SJCRH30 (cell line): ENCODE measurements around the gene ZNF74. TPM values are rescaled to one million over a fixed set of nuclear protein-coding genes. Genes with fewer than 3 reads are reported as not detected.
"Not testable (repeated sequence)": the region's sequence is repeated elsewhere in the genome, so short reads cannot be mapped to it uniquely, and the experiment has no call there.

Experiments used
- DNase-seq, 2 experiments: peaks; one replicate each; pipeline ENCODE4 v3.0.0-alpha.2; 2015 to 2020
- H3K27ac ChIP-seq: fragments of 250-450 bp; sonication (Bioruptor Pico); 2 replicates; pipeline ENCODE4 v1.5.1; 2020; ENCODE audit warnings: mild to moderate bottlenecking, moderate library complexity
- H3K27me3 ChIP-seq: fragments of 250-450 bp; sonication (Bioruptor Pico); 2 replicates; pipeline ENCODE4 v1.5.1; 2020; ENCODE audit warnings: mild to moderate bottlenecking, moderate library complexity
- H3K36me3 ChIP-seq: fragments of 250-450 bp; sonication (Bioruptor Pico); 2 replicates; pipeline ENCODE4 v1.5.1; 2020; ENCODE audit warnings: mild to moderate bottlenecking, moderate library complexity
- H3K4me1 ChIP-seq: fragments of 250-450 bp; sonication (Bioruptor Pico); 2 replicates; pipeline ENCODE4 v1.5.1; 2020; ENCODE audit warnings: mild to moderate bottlenecking, moderate library complexity
- H3K4me3 ChIP-seq: fragments of 250-450 bp; sonication (Bioruptor Pico); 2 replicates; pipeline ENCODE4 v1.5.1; 2020; ENCODE audit warnings: mild to moderate bottlenecking, moderate library complexity
- H3K9me3 ChIP-seq: fragments of 250-450 bp; sonication (Bioruptor Pico); replicated peaks from 2 replicates; pipeline ENCODE4 v1.5.1; 2020; ENCODE audit warnings: mild to moderate bottlenecking, moderate library complexity
- total RNA-seq: library from RNA; depleted of rRNA; stranded (reverse); fragments of >200 nt; shearing (Covaris generic); gene quantifications from 2 replicates; pipeline ENCODE4 v1.2.3, GENCODE V29; 2014

ZNF74 gene
- total RNA-seq, 1 experiment from 2014 or later, result 22.7 TPM

DNA sequence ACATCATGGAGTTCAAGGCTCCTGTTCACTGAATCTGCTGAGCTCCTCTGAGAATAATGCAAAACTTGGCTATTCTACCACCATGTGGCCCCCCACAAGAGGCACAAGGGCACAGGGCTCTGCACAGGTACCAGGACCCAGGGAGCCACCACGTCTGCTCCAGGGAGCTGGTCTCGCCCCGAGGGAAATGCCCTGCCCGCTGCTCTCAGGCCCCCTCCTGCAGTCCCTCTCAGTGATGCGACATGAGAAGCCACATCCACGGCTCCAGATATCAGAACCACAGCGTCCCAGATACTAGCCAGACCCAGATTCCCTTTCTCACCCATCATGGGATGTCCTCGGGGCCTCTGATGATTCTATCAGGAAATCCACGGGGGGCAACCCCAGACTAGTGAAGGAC is 27.1 kb upstream of the ZNF74 start:
- not testable (repeated sequence) for H3K36me3 ChIP-seq, H3K4me3 ChIP-seq, H3K27me3 ChIP-seq, H3K27ac ChIP-seq, DNase-seq, H3K4me1 ChIP-seq, H3K9me3 ChIP-seq

- DNase-seq, H3K36me3 ChIP-seq, H3K4me1 ChIP-seq: not testable (repeated sequence)
These were observed 25.1 kb upstream of the ZNF74 start for GRCh38 chr22:20368875-20369274.

DNA sequence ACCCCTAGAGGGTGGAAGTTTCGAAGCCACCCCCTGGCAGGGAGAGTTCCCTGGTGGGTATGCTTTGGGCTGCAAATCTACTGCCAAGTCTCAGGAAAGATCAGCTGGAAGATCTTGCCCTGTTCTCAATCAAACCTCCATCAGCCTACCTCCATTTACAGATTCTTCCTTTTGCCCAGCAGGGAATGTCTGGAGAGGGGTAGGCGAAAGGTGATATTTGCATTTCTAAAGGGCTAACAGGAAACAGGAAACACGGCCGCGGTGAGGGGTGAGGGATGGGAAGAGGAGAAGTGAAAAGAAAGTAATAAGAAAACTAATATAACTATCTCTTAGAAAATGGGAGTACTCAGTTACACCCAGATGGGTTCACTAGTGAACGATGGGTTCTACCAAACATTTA is 22.3 kb upstream of the ZNF74 start:
- not testable (repeated sequence) for H3K4me1 ChIP-seq, H3K27me3 ChIP-seq, H3K36me3 ChIP-seq, H3K9me3 ChIP-seq, DNase-seq
- H3K27ac ChIP-seq, result peak overlapping the region; percentile 78
- peak overlapping the region; percentile 53 for H3K4me3 ChIP-seq

More at GRCh38 chr22:20368875-20369274, 25.1 kb upstream of the ZNF74 start:
- not testable (repeated sequence) for H3K27ac ChIP-seq, H3K27me3 ChIP-seq, H3K4me3 ChIP-seq, H3K9me3 ChIP-seq

DNA sequence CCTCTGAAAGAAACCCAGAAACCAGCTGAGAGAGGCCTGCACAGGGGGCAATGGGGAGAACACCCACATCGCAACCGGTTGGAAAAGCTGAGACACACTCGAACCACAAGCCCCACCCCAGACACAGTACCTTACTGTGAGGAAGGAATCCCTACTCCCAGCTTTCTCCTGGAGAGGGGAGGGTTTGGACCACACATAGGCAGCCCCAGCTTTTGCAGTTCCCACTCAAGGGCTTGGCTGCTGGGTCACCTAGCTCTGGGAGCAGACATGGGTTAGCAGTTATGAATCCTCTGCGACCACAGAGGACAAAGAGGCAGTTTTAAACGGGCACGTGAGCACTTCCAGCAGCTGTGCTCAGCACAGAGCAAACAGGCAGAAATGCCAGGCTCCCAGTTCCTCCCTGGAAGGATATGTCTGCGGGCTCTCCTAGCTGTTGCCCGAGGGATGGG is 21.5 kb upstream of the ZNF74 start:
- not testable (repeated sequence) for H3K27me3 ChIP-seq, H3K36me3 ChIP-seq, H3K9me3 ChIP-seq, H3K4me1 ChIP-seq
- H3K27ac ChIP-seq, result peak overlapping the region; percentile 58
- DNase-seq, result peak; percentile 86 to 90
- 0 out of 2 replicates have a peak overlapping the region, but pooled peaks have one; percentile 17 for H3K4me3 ChIP-seq

- H3K4me3 ChIP-seq, H3K36me3 ChIP-seq, H3K9me3 ChIP-seq, H3K4me1 ChIP-seq, H3K27me3 ChIP-seq: not testable (repeated sequence)
- peak overlapping the region; percentile 58; the same call in 1 of the 2 replicates for H3K27ac ChIP-seq
- DNase-seq, result peak; percentile 38 to 52
These were observed 20.7 kb upstream of the ZNF74 start for GRCh38 chr22:20373195-20373706.

- not testable (repeated sequence) for DNase-seq, H3K36me3 ChIP-seq, H3K27me3 ChIP-seq
These were observed 19.8 kb upstream of the ZNF74 start for GRCh38 chr22:20374130-20374529.

DNA sequence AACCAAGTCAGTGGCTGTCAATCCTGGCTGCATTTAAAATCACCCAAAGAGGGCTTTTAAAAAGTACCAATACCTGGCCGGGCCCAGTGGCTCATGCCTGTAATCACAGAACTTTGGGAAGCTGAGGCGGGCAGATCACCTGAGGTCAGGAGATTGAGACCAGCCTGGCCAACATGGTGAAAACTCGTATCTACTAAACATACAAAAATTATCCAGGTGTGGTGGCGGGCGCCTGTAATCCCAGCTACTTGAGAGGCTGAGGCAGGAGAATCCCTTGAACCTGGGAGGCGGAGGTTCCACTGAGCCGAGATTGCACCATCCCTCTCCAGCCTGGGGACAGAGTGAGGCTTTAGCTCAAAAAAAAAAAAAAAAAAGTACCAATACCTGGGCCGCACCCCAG is 17.7 kb upstream of the ZNF74 start:
- H3K4me3 ChIP-seq, H3K27me3 ChIP-seq, H3K36me3 ChIP-seq, DNase-seq, H3K27ac ChIP-seq, H3K4me1 ChIP-seq, H3K9me3 ChIP-seq: not testable (repeated sequence)

More at GRCh38 chr22:20374130-20374529, 19.8 kb upstream of the ZNF74 start:
- not testable (repeated sequence) for H3K4me3 ChIP-seq, H3K27ac ChIP-seq, H3K4me1 ChIP-seq, H3K9me3 ChIP-seq

- not testable (repeated sequence) for H3K9me3 ChIP-seq, H3K4me1 ChIP-seq, H3K27me3 ChIP-seq, H3K27ac ChIP-seq, H3K36me3 ChIP-seq, DNase-seq, H3K4me3 ChIP-seq
These were observed 17.0 kb upstream of the ZNF74 start for GRCh38 chr22:20376983-20377382.

GRCh38 chr22:20378110-20378509 is 15.8 kb upstream of the ZNF74 start:
- no peak overlapping the region for H3K27ac ChIP-seq
- H3K4me3 ChIP-seq, result no peak overlapping the region
- peaks cover 4% of the 10 kb centered on the region for H3K4me1 ChIP-seq
- no peaks in the 10 kb centered on the region for H3K27me3 ChIP-seq
- H3K36me3 ChIP-seq, result no peaks in the 10 kb centered on the region
- no peaks in the 10 kb centered on the region for H3K9me3 ChIP-seq
- no peak for DNase-seq

GRCh38 chr22:20378684-20379083 is 15.3 kb upstream of the ZNF74 start:
- DNase-seq, H3K27ac ChIP-seq, H3K4me1 ChIP-seq, H3K27me3 ChIP-seq, H3K9me3 ChIP-seq, H3K36me3 ChIP-seq, H3K4me3 ChIP-seq: not testable (repeated sequence)

DNA sequence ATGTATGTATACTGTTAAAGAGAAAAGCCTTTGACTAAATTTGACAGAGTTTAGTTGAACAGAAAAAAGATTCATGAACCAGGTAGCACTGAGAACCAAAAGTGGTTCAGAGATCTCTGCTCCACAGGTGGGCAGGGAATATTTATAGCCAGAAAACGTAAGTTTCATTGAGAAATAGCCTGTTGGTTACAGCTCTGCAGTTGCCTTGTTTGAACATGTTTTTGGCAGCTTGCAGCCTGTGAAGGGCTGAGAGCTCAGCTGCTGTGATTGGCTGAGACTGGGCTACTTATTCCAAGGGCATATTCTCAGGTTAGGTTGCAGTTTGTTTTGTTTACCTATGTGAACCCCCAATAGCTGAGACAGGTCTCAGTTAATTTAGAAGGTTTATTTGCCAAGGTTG is 13.5 kb upstream of the ZNF74 start:
- Histone ChIP-seq H3K27ac (no peak overlapping the region), H3K9me3 (no peaks in the 10 kb centered on the region), H3K36me3 (no peaks in the 10 kb centered on the region), H3K4me3 (no peak overlapping the region), H3K4me1 (no peaks in the 10 kb centered on the region), H3K27me3 (no peaks in the 10 kb centered on the region)
- no peak for DNase-seq

GRCh38 chr22:20383538-20383937 is 10.4 kb upstream of the ZNF74 start:
- Histone ChIP-seq H3K9me3 (no peaks in the 10 kb centered on the region), H3K4me1 (no peaks in the 10 kb centered on the region), H3K4me3 (no peak overlapping the region), H3K27ac (no peak overlapping the region), H3K27me3 (no peaks in the 10 kb centered on the region), H3K36me3 (no peaks in the 10 kb centered on the region)
- no peak for DNase-seq

DNA sequence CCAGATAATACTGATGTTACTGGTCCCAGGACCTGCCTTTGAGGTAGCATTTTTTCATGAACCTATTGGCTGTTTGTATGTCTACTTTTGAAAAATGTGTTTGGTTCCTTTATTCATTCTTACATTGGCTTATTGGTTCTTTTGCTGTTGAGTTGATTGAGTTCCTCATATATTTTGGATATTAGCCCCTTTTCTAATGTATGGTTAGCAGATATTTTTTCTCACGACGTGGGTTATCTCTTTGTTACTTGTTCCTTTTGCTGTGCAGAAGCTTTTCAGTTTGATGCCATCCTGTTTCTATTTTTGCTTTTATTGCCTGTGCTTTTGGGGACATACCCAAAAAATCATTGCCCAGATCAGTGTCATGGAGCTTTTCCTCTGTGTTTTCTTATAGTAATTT is 9.8 kb upstream of the ZNF74 start:
- Histone ChIP-seq H3K27ac (no peak overlapping the region), H3K27me3 (no peaks in the 10 kb centered on the region), H3K9me3 (no peaks in the 10 kb centered on the region), H3K4me3 (no peak overlapping the region), H3K4me1 (no peaks in the 10 kb centered on the region), H3K36me3 (no peaks in the 10 kb centered on the region)
- no peak for DNase-seq

DNA sequence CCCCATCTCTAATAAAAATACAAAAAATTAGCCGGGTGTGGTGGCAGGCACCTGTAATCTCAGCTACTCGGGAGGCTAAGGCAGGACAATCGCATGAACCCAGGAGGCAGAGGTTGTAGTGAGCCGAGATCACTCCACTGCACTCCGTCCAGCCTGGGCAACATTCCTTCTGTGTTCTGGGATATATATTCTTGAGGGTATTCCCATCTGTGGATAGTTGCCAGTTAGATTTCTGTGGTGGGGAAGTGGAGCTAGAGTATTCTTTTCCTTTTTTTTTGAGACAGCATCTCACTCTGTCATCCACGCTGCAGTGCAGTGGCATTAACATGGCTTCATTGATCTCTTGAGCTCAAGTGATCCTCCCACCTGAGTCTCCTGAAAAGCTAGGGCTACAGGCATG is 9.1 kb upstream of the ZNF74 start:
- no peak overlapping the region for H3K4me3 ChIP-seq
- DNase-seq, result no peak
- no peaks in the 10 kb centered on the region for H3K9me3 ChIP-seq
- no peaks in the 10 kb centered on the region for H3K36me3 ChIP-seq
- H3K27me3 ChIP-seq, result no peaks in the 10 kb centered on the region
- no peaks in the 10 kb centered on the region for H3K4me1 ChIP-seq
- no peak overlapping the region for H3K27ac ChIP-seq

DNA sequence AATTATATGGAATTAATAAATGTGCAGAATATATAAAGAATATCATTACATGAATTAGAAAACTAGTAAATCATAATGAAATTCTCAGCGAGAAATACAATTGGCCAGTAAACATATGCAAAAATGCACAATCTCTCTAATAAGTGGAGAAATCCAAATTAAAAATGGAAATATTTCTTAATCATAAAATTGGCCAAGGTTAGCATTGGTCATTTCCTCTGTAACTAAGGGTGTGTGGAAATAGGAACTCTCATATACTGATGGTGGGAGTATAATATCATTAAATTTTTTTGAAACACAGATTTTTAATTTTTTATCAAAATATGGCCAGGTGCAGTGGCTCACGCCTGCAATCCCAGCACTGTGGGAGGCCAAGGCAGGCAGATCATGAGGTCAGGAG is 7.6 kb upstream of the ZNF74 start:
- no peak for DNase-seq
- H3K4me3 ChIP-seq, result no peak overlapping the region

GRCh38 chr22:20386972-20387371 is 7.0 kb upstream of the ZNF74 start:
- Histone ChIP-seq H3K4me1 (no peaks in the 10 kb centered on the region), H3K4me3 (no peak overlapping the region), H3K27me3 (no peaks in the 10 kb centered on the region), H3K9me3 (no peaks in the 10 kb centered on the region), H3K36me3 (no peaks in the 10 kb centered on the region), H3K27ac (no peak overlapping the region)
- no peak for DNase-seq

More for the DNA sequence above, 7.6 kb upstream of the ZNF74 start:
- H3K4me1 ChIP-seq, result no peaks in the 10 kb centered on the region
- no peaks in the 10 kb centered on the region for H3K36me3 ChIP-seq
- H3K9me3 ChIP-seq, result no peaks in the 10 kb centered on the region
- no peaks in the 10 kb centered on the region for H3K27me3 ChIP-seq
- no peak overlapping the region for H3K27ac ChIP-seq
